GM18505 (cell line): ENCODE results near the gene GLTP.

Source experiments
- ATAC-seq: cut with Tn5 transposase; IDR thresholded peaks from one replicate; pipeline ENCODE4 v1.9.1; 2021; ENCODE audit not compliant: unreplicated experiment
- POLR2A ChIP-seq: IDR thresholded peaks from 4 replicates; pipeline ENCODE4 v1.6.1; 2011; ENCODE audit warnings: borderline replicate concordance; ENCODE audit not compliant: insufficient read depth, insufficient read length; ENCODE audit errors: extremely low read depth

GLTP gene

GRCh38 chr12:109822416-109822815 is 57.9 kb downstream of the GLTP start:
- no peak for TF ChIP-seq POLR2A
- no peak for ATAC-seq

- no peak for TF ChIP-seq POLR2A
- ATAC-seq = no peak
Observed at GRCh38 chr12:109821968-109822367, 58.4 kb downstream of the GLTP start.

DNA sequence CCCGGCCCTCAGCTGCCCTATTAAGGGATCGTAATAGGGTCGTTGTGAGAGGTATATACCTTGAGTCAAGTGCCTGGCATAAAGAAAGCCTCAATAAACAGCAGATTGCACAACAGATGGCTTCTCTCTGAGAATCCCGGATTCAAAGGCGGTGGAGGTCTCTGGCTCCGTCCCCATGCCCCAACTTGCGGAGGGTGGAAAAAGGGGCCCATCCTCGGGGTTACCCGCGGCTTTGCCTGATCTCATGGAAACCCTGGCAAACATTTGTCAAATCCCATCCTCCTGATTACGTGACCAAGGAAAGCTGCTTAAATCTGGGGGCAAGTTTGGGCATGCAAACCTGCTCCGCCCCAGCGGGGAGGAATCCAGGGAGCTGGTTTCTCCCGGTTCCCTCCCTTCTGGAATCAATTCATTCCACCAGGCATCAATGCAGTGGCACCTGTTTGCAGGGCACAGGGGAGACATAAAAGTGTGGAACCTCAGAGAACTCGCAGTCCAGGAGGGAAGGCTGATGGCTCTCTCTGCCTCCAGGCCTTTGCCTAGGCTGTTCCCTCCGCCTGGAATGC is 59.4 kb downstream of the GLTP start:
- no peak for ATAC-seq
- no peak for TF ChIP-seq POLR2A

GRCh38 chr12:109818905-109819500 is 61.3 kb downstream of the GLTP start:
- ATAC-seq = no peak
- TF ChIP-seq POLR2A = no peak

- no peak for TF ChIP-seq POLR2A
- ATAC-seq = no peak
Observed at GRCh38 chr12:109818253-109818652, 62.1 kb downstream of the GLTP start.

DNA sequence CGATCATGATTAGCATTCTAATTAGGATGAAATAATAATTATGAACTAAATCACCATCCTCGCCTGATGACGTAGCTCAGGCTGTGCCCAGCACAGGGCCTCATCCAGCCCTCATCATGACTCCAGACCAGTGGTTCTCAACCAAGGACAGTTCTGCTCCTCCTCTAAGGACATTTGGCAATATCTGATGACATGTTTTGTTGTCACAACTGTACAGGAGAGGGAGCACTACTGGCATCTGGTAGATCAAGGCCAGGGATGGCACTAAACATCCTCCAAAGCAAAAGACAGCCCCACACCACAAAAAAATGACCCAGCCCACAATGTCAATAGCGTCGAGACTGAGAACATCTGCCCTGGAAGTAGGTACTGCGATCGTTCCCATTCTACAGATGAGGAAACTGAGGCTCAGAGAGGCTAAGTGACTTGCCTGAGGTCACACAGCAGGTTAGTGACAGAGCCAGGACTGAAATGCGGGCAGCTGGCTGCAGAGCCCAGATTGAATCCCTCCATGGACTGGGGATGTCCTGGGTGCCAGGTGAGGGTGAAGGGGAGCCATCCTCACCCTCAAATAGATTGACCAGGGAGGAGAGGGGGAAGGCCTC is 62.6 kb downstream of the GLTP start:
- TF ChIP-seq POLR2A = no peak
- no peak for ATAC-seq

DNA sequence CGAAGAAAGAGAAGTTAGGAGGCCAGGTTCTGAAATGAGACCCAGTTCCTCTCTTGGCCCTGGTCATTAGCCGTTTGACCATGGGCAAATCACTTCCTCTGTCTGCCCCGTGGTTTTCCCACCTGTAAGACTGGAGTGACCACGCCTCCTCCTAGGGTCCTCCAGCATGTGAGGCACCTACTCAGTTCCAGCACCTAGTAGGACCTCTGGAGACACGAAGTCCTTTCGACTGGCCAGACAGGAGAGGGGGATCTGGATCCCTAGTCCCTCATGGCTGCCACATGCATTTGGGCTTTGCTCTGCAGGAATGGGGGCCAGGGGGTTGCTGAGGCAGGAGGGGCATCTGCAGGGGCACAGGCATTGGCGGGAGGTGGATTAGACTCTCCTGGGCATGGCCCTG is 63.5 kb downstream of the GLTP start:
- TF ChIP-seq POLR2A = no peak
- no peak for ATAC-seq

GRCh38 chr12:109815757-109816617 is 64.4 kb downstream of the GLTP start:
- ATAC-seq = no peak
- TF ChIP-seq POLR2A = no peak

DNA sequence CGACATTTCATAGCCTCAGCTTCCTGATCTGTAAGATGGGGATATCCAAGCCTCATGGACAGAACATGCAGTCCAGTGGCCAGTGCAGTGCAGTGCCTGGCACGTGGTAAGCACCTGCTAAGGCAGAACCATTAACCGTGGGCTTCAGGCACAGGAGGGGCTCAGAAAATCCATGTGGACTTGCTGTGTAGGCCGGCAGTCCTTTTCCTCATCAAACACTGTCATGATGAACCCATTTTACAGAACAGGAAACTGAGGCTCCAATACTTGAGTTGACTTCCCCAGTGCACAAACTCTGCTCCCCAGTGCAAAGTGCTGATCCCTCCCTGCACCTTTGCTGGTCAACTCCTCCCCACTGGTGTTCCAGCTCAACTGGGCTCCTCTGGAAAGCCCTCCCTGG is 65.1 kb downstream of the GLTP start:
- TF ChIP-seq POLR2A = no peak
- ATAC-seq = no peak

DNA sequence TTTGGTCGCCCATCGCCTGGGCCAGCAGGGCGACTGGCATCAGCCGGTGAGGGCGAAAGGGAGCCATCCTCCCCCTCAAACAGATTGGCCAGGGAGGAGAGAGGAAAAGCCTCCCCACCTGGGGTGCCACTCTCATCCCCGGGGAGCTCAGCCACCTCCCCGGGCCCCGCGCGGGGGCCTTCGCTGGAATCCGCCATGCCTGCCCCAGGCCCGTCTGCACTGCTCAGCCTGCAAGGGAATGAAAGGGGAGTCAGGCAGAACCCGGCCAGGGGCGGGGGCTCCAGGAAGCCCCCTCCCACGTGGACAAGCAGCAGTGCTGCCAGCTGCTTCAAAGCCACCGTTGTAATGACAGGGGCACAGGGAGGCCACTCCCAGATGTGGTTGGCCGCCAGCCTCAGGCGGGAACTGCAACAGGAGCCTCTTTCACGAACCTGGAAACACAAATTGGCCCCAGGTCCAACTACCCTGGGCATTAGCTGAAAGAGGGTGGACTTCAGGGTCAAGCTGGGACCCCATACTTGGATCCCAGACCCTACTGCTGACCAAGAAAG is 65.7 kb downstream of the GLTP start:
- TF ChIP-seq POLR2A = no peak
- no peak for ATAC-seq

DNA sequence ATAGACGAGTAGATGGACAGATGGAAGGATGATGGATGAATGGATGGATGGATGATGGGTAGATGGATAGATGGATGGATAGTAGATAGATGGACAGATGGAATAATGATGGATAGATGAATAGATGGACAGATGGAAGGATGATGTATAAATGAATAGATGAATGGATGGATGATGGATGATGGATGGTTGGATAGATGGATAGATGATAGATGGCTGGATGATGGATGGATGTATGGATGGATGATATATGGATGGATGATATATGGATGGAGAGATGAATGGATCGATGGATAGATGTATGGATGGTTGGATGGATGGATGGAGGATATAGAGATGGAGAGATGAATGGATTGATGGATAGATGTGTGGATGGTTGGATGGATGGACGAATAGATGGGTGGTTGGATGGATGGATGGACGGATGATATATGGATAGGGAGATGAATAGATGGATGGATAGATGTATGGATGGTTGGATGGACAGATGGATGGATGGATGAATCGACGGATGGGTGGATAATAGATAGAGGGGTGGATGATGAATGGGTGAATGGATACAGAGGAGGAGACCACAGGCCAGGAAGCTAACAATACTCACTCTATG is 66.4 kb downstream of the GLTP start:
- ATAC-seq = no peak

DNA sequence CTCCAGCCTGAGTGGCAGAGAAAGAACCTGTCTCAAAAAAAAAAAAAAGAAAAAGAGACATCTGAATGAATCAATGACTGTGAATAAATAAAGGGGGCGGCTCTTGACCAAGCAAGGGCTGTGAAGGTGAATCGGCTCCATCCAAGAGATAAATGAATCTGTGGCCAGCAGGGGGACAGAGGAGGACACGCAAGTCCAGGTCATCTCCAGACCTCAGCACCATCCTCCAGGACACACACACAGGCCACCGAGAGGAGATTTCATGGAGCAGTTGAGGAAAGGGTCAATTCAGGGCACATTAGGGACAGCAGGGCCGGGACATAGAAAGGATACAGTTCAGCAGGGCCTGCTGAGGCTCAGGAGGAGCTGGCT is 68.7 kb downstream of the GLTP start:
- ATAC-seq = no peak
- no peak for TF ChIP-seq POLR2A

More for the DNA sequence above, 66.4 kb downstream of the GLTP start:
- no peak for TF ChIP-seq POLR2A
